ENCODE data around the gene TLE4.

TLE4 gene

GRCh38 chr9:79667120-79667519, 95.4 kb downstream of the TLE4 start:
- DNase-seq: no peak

- peak; percentile 17 for DNase-seq
Measured at GRCh38 chr9:79667817-79668436, 96.2 kb downstream of the TLE4 start.

GRCh38 chr9:79668956-79669355, 97.2 kb downstream of the TLE4 start:
- DNase-seq: no peak

DNA sequence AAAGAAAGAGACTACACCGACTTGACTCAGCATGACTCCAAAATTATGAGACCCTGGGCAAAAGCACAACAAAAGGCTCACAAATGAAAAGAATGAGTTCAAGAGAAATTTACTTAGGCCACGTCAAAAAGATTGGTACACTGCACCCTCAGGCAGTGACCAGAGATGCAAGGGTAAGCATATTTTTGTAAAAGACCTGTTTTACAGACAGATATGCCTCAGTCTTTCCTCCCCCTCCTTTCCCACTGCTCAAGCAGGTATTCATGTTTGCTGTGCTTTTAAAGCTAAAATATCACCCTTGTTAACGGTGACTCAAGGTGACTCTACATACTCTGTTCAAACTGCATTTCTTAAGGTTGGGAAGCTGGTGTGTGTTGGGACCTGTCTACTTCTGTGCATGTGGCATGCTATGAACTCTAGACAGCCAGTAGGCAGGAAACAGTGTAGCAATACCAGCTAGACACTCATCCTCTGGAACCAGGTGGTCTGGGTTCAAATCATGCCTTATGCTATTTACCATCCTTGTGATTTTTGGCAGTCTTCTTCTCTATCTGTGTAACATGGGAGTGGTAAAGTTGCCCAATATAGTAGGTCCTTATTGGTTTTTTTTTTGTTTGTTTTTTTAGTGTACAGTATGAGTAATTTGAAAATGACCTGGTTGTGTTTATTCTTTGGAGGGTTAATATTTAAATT, 98.7 kb downstream of the TLE4 start:
- no peak for DNase-seq

DNA sequence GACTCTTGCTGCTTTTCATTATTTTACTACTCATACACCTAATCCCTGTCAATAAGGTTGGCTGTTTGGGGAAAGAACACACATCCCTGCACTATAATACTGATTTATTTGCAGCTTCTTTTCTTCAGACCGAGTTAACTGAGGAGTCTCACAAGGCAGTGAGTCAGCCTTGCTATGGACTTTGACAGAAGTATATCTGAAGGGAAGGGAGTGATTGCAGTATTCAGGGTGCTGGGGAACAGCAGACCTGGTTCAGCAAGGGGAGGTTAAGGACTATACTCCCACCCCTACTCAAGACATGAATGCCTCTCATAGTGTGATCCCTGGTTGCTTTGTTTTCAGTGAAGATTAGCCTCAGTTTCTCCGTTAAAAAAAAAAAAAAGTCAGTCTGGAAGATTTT, 99.8 kb downstream of the TLE4 start:
- no peak for DNase-seq

- no peak for DNase-seq
Measured at GRCh38 chr9:79672236-79672635, 100.5 kb downstream of the TLE4 start.

- no peak for DNase-seq
Measured at GRCh38 chr9:79672891-79673290, 101.1 kb downstream of the TLE4 start.

DNA sequence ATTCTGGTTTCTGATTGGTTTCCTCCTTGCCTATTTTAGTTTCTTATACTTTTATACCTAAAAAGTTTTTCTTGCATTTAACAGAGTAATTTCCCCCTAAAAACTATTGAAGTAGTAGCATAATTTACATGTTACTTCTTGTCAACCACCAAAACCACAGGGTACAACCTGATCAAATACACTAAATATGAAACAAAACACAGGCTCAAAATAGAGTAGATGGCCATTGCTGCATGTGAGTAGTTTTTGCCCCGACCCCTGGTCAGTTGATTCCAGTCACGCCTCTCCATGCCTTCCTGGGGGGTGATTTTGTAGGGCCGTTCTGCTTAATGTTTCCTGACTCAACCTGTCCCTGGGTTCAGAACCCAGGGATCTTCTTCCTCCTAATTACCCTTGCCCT, 101.8 kb downstream of the TLE4 start:
- no peak for DNase-seq

DNA sequence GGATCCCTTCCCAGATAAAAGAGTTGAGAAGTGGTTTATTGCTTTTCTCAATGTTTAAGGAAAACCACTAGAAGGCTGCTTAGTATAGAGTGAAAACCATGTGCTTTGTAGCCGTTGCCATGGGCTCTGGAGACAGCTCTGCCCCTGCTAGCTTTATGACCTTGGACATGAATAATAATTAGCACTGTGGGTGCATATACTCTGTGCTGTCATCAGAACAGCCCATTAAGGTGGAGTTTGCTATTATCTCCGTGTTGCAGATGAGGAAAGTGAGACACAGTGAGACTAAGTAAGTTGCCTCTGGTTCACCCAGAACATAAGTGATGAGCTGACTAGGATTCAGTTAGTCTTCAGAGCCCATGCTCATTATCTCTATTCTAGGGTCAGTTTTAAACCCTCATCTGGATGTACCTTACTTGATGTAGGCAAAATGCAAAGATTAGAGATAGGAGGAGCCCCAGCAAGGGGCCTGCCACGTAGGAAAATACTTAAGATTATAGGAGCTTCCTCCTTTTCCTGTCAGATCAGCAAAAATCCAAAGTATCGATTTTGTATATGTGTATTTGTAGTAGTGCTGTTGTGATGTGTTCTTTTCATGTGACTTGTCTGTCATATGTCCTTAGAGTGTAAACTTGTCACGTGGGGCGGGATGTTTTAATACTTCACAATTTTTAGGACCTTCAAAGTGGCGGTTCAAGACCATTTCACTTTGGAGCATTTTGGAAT, 102.5 kb downstream of the TLE4 start:
- no peak for DNase-seq

DNA sequence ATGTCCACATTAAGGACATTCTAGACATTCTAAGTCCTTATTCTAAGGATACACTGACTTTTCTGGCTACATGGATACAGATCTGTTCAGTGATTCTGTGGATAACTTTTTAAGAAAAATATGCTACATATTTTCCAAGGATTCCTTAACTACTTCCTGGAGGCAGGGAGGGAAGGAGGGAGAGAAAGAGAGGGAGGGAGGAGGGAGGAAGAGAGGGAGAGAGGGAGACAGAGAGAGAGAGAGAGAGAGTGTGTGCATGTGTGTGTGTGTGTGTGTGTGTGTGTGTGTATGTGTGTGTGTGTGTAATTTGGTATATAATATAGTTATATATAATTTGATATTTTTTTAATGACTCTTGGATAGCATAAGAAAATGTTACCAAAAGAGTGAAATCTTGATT, 109.8 kb downstream of the TLE4 start:
- no peak for DNase-seq

GRCh38 chr9:79682076-79682736, 110.4 kb downstream of the TLE4 start:
- DNase-seq: no peak

DNA sequence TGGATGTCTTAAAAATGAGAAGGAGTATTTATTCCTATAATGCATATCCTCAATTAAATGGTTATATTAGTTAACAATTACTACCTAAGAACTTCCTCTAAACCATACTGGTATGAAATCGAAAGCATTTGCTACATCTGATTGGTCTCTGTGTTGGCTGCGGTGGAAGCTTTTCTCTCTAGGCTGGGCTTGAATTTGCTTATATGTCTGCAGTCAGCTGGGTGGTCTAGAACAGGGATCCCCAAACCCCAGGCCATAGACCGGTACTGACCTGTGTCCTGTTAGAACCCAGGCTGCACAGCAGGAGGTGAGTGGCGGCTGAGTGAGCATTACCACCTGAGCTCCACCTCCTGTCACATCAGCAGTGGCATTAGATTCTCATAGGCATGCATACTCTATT, 112.3 kb downstream of the TLE4 start:
- no peak for DNase-seq

GRCh38 chr9:79684711-79685575, 113.2 kb downstream of the TLE4 start:
- DNase-seq: no peak

GRCh38 chr9:79685577-79685976, 113.8 kb downstream of the TLE4 start:
- DNase-seq: no peak

DNA sequence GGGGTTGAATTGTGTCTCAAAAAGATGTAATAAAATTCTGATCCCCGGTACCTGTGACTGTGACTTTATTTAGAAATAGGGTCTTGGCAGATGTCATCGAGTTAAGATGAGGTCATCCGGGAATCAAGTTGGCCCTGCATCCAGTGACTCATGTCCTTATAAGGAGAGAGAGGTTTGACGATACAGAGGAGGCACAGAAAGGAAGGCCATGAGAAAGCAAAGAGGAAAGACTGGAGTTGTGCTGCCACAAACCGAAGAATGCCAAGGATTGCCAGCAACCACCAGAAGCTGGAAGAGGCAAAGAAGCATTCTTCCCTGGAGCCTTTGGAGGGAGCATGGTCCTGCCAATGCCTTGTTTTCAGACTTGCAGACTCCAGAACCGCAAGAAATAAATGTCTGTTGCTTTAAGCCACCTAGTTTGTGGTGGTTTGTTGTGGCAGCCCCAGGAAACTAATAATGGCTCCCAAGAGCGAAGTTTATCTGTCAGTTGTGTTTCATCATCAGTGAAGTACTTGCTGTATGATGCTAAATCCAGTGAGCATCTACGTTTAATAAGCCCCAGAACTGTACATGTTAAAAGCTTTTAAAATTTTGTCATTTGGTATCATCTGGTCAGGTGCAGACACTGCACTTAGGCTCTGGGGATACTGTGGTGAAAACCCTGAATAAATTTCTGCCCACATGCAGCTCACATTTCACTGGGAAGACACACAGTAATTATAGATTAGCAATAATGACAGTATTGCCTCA, 114.8 kb downstream of the TLE4 start:
- no peak for DNase-seq

DNA sequence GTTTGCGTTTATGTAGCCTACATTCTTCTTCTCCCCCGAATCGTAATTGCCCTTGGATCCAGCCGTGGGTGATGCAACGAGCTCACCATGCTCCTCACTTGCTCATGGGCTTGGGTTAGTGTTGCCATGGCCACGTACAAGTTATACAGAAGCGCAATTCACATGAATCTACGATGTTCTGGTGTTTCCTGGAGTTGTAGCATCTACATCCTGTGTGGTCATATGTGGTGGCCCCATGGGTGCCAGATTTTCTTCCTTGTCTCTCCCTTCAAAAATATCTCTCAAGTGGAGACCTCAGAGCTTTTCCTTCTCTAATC, 115.3 kb downstream of the TLE4 start:
- no peak for DNase-seq

DNA sequence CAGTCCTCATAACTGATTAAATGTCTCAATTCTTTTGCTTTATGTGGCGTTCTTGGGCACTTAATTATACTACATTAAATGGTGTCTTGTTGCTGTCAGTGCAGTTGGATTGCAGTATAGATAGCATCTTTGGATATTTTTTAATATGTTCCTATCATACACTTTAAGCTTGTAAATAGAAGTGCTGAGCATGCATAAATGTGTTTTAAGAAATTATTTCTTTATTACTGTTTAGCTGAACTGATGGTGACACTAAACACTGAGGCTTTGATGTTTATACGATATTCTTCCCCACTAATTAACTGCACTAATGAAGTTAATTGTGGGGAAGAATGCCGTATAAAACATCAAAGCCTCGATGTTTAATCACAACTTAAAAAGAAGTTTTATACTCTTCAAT, 116.6 kb downstream of the TLE4 start:
- no peak for DNase-seq

GRCh38 chr9:79689576-79689975, 117.8 kb downstream of the TLE4 start:
- no peak for DNase-seq

- DNase-seq: no peak
Measured at GRCh38 chr9:79691496-79691895, 119.7 kb downstream of the TLE4 start.

DNA sequence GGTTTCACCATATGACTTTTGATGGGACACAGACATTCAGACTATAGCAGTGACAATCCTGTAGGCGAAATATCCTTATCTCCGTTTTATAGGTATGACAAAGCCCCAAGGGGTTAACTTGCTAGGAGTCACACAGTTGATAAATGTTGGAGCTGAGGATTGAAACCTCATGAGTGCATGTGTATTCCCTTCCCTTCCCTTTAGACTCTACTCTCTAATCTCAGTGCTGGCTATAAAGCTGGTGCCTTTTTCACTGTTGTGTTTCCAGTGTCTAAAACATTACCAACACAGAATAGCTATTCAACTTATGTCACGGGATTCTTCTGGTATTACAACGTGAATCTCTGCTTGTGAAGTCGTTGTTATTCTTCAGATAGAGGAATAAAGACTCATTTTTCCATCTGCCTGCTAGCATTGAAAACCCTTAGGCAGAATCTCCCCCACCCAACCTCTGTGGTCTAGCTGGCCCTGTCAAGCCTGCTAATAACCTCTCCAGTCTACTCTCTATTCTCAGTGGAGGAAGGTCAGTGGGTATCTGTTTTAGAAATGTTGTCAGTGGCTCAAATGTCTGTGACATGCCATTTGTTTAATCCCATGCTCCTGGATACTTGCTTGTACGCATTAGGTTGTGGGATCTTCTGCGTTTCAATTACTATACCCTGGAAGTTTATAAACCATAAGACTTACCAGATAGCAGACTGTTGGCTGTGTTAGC, 121.2 kb downstream of the TLE4 start:
- DNase-seq: no peak

DNA sequence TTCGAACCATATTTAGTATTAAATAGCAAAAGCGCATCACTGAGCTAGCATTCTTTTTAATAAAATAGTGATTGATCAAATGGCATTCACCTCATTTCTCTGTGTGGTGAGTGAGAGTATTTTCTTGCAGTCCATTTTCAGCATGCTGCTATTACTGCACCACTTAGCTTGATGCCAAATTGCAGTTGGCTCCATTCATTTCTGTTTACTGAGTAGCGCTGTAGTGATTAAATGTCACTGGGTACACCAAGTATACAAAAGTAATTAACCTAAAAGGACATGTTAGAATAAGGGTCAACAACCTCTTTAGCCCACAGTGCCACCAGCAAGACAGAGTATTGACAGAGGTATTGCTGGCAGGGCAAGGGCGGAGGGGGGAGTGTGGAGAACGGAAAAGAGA, 122.0 kb downstream of the TLE4 start:
- DNase-seq: no peak

DNA sequence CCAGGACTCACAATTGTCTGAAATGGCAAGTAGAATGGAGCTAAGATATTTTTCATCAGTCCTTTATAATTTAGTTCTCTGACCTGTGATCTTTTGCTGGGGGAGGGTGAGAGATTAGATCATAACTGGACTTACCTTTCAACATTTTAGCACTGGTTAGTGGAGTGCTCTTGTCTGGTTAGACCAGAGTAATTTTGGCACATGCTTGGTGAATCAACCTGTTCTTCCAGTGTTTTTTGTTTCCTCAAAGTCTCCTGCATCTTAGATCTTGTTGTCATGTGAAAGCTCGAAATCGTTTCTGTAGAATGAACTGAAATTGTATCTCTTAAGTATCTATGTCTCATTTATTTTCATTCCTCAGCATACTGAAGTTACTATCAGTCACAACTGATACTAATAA, 122.4 kb downstream of the TLE4 start:
- no peak for DNase-seq
